Activated CD4-positive, alpha-beta T cell treated with anti-CD3 and anti-CD28 coated beads, Interleukin-2, amount 10 ng/mL, durations not matched to agents 7 days and 5 days (primary cell): ENCODE measurements around the gene DAPP1. TPM values are rescaled to one million over a fixed set of nuclear protein-coding genes. Genes with fewer than 3 reads are reported as not detected.

Source experiments
- CTCF ChIA-PET: fragments of 350-600 bp; sonication (Branson Sonifier 250); formaldehyde crosslinking; loops from one replicate; lab custom pipeline; 2021; ENCODE audit warnings: antibody characterized with exemption; lab: Charles Lee
- POLR2A ChIA-PET: fragments of 350-600 bp; sonication (Branson Sonifier 250); formaldehyde crosslinking; loops from one replicate; lab custom pipeline; 2021; ENCODE audit warnings: antibody characterized with exemption; lab: Charles Lee
- DNase-seq: peaks from one replicate; pipeline ENCODE4 v3.0.0-alpha.2; 2020
- H3K27ac Mint-ChIP-seq: one replicate; pipeline ENCODE4 v1.8.0; 2021; ENCODE audit warnings: mild to moderate bottlenecking, moderate library complexity, mixed read lengths
- H3K27me3 Mint-ChIP-seq: one replicate; pipeline ENCODE4 v1.8.0; 2021; ENCODE audit warnings: mixed read lengths
- H3K36me3 Mint-ChIP-seq: one replicate; pipeline ENCODE4 v1.8.0; 2021; ENCODE audit warnings: low read depth, mixed read lengths
- H3K4me1 Mint-ChIP-seq: one replicate; pipeline ENCODE4 v1.8.0; 2021; ENCODE audit warnings: mixed read lengths
- H3K4me3 Mint-ChIP-seq: one replicate; pipeline ENCODE4 v1.8.0; 2021; ENCODE audit warnings: mild to moderate bottlenecking, moderate library complexity, mixed read lengths
- H3K9me3 Mint-ChIP-seq: one replicate; pipeline ENCODE4 v1.8.0; 2021; ENCODE audit warnings: mixed read lengths
- total RNA-seq, 2 experiments: library from RNA; stranded (reverse); gene quantifications; one replicate each; pipeline ENCODE4 v1.2.3, GENCODE V29; 2021

DAPP1 gene
- total RNA-seq, 2 experiments from 2014 or later, result 39.5 TPM

DNA sequence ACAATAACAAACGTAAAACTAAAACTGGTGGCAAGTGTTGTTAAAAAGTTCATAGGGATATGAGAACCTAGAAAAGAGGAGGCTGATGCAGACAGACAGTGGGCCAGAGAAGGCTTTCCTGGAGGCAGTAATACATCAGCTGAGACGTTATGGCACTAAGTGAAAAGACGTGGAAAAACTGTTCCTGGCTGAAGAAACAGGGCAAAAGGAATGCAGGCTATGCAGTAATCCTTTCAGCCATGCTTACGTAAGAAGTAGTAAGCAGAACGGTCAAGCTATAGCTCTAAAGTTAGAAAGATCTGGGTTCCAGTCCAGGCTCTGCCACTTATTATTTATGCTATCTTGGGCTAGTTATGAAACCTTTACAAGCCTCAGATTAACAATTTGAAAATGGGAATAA is 71.2 kb downstream of the DAPP1 start:
- POLR2A ChIA-PET, result no interaction called here

DNA sequence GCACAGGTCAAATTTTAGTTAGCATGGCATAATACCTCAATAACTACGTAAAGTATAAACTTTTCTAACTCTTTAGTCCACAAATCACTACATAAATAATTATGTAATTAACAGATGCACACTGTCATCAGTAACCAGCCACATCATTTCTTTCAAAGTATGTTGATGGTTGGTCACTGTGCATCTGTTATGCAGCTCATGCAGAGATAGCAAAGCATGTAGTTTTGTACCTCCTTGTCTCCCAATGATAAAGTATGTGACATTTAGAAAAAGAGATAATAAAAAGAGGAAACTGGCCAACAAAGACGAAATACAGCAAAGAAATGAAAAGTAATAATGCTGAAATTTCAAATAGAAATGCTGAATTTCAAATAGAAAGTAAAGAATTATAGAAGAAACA is 74.7 kb downstream of the DAPP1 start:
- H3K27ac Mint-ChIP-seq, result no peak overlapping the region
- CTCF ChIA-PET, result no interaction called here
- DNase-seq, result no peak
- H3K9me3 Mint-ChIP-seq, result no peaks in the 10 kb centered on the region
- H3K27me3 Mint-ChIP-seq, result no peaks in the 10 kb centered on the region
- peaks cover 9% of the 10 kb centered on the region for H3K36me3 Mint-ChIP-seq
- peaks cover 48% of the 10 kb centered on the region for H3K4me1 Mint-ChIP-seq
- POLR2A ChIA-PET, result no interaction called here
- H3K4me3 Mint-ChIP-seq, result no peak overlapping the region

More for the DNA sequence above, 71.2 kb downstream of the DAPP1 start:
- no peak overlapping the region for H3K27ac Mint-ChIP-seq
- H3K27me3 Mint-ChIP-seq, result no peaks in the 10 kb centered on the region
- H3K36me3 Mint-ChIP-seq, result peaks cover 18% of the 10 kb centered on the region
- H3K4me3 Mint-ChIP-seq, result no peak overlapping the region
- H3K4me1 Mint-ChIP-seq, result peaks cover 26% of the 10 kb centered on the region
- H3K9me3 Mint-ChIP-seq, result no peaks in the 10 kb centered on the region
- no peak for DNase-seq
- CTCF ChIA-PET, result no interaction called here

DNA sequence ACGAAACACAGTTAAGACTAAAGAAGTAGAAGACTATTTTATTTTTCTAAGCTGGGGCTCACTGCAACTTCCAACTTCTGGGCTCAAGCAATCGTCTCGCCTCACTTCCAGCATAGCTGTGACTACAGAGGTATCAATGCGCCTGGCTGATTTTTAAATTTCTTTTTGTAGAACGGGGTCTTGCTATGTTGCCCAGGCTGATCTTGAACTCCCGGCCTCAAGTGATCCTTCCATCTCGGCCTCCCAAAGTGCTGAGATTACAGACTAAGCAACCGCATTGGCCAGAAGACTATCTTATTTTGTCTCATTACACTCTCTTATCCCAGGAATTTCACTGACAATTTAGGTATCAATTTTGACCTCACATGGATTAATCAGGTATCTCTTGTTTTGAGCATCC is 76.4 kb downstream of the DAPP1 start:
- POLR2A ChIA-PET, result no interaction called here
- H3K9me3 Mint-ChIP-seq, result no peaks in the 10 kb centered on the region
- CTCF ChIA-PET, result no interaction called here
- H3K27me3 Mint-ChIP-seq, result no peaks in the 10 kb centered on the region
- H3K4me1 Mint-ChIP-seq, result peaks cover 47% of the 10 kb centered on the region
- DNase-seq, result no peak
- peak overlapping the region; percentile 97 for H3K4me3 Mint-ChIP-seq
- peak overlapping the region; percentile 96 for H3K27ac Mint-ChIP-seq
- H3K36me3 Mint-ChIP-seq, result peaks cover 9% of the 10 kb centered on the region

DNA sequence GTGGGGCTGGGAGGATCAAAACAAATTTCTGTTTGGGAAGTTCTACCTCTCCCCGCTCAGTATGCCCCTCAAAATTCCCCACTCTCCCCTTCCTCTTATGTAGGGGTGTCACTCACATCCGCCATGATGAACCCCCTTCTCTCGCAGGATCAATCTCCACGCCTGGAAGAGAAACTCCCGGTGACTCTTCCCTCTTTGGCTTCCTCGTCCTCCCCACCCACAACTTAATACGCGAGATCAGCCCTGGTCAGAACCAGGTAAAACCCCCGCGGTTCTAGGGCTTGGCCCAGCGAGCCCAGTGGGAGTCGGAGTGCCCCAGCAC is 77.2 kb downstream of the DAPP1 start:
- Mint-ChIP-seq H3K36me3 (peaks cover 9% of the 10 kb centered on the region), H3K27ac (peak overlapping the region; percentile 96), H3K4me3 (peak overlapping the region; percentile 97), H3K9me3 (no peaks in the 10 kb centered on the region), H3K4me1 (peaks cover 45% of the 10 kb centered on the region), H3K27me3 (no peaks in the 10 kb centered on the region)
- ChIA-PET CTCF (interaction anchor here (0.9 to 1.3 kb wide), 3 partner anchors 9 to 82 kb away, joined by 4 to 8 read pairs (median 6); no protein-coding TSS in a partner anchor), POLR2A (interaction anchor here (1.4 kb wide), 1 partner anchor 54 kb away, joined by 12 read pairs; the partner anchor contains the start of gene DNAJB14)
- no peak for DNase-seq

DNA sequence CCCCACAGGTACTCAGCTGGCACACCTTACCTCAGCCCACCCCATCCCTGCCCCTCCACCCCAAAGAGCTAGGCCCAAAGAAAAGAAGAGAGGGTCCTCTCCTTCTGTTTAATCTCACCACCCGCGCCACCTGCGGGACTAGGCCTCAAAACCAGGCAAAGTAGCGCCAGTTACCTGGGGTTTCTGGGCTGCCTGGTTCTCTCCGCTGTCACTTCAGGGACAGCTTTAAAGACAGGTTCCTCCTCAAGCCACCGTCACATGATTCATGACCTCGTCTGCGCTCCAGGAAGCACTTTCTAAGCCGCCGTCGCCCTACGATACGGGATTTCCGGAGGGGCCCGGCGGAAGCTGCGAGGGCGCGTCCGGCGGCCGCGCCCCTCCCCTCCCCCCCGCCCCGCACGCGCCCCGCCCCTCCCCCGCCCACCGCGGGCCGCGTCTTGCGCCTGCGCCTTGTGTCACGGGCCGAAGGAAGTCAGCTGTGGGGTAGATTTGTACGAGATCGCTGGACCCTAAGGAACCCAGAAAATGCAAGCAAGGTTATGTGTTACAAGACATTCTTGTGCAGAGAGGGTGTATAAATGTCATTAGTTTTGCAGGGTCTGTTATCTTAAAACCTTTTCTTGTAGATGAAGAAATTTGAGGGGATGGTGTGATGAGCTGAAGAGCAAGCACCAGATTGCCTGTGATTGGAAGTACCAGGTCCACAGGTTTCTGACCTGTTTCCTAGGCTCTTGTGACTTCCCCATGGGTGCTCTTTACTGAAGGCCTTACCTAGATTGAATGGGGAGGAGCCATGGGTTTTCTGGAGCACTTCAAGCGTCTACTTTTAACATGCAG is 77.8 kb downstream of the DAPP1 start, which contains the start of gene LAMTOR3:
LAMTOR3 (minus strand) TSS at position 267 of the 837 bp plus-strand sequence. CDS start 464 bp downstream, outside the sequence.
- ChIA-PET POLR2A (interaction anchor here (1.4 kb wide), 1 partner anchor 53 kb away, joined by 12 read pairs; the partner anchor contains the start of gene DNAJB14), CTCF (interaction anchor here (0.6 to 1.3 kb wide), 8 partner anchors 10 to 1635 kb away, joined by 3 to 8 read pairs (median 4); partner anchors contain the start of gene TRMT10A)
- H3K4me3 Mint-ChIP-seq, result peak within 1 kb of the TSS; percentile 97
- peak; percentile 93 for DNase-seq
- no peaks in the 10 kb centered on the region for H3K9me3 Mint-ChIP-seq
- H3K36me3 Mint-ChIP-seq, result peaks cover 10% of the 10 kb centered on the region
- no peaks in the 10 kb centered on the region for H3K27me3 Mint-ChIP-seq
- H3K4me1 Mint-ChIP-seq, result peaks cover 42% of the 10 kb centered on the region
- peak within 1 kb of the TSS; percentile 96 for H3K27ac Mint-ChIP-seq

DNA sequence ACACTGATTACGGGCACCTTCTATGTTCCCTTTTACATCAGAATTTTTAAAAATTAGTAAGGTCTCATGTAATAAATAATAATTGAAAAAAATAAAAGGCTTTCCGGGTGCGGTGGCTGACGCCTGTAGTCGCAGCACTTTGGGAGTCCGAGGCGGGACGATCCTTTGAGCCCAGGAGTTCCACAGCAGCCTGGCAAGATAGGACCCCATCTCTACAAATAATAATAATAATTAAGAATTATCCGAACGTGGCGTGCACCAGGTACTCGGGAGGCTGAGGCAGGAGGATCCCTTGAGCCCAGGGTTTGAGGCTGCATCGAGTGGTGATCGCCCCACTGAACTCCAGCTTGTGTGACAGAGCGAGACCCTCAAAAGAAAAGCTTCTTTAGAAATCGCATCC is 78.4 kb downstream of the DAPP1 start:
- Mint-ChIP-seq H3K4me3 (peak overlapping the region; percentile 97), H3K27ac (peak overlapping the region; percentile 93), H3K36me3 (peaks cover 12% of the 10 kb centered on the region), H3K27me3 (no peaks in the 10 kb centered on the region), H3K9me3 (no peaks in the 10 kb centered on the region), H3K4me1 (peaks cover 40% of the 10 kb centered on the region)
- DNase-seq, result no peak
- POLR2A ChIA-PET, result interaction anchor here (1.4 kb wide), 1 partner anchor 52 kb away, joined by 12 read pairs; the partner anchor contains the start of gene DNAJB14
- CTCF ChIA-PET, result interaction anchor here (0.9 to 1.3 kb wide), 7 partner anchors 10 to 331 kb away, joined by 3 to 8 read pairs (median 4); partner anchors contain the start of gene TRMT10A

DNA sequence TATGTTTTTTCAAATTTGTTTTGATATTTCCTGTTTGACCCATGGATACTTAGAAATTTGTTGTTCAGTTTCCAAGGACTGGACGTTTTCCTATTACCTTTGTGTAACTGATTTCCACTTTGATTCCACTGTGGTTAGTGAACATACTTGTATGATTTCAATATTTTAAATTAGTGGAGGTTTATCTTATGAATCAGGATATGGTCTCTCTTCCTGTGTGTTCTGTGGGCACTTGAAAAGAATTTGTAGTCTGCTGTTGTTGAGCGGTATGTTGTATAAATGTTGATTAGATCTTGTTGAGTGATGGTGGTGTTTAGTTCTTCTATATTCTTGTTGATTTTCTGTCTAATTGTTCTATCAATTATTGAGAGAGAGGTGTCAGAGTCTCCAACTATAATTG is 98.8 kb downstream of the DAPP1 start:
- DNase-seq, result no peak
- CTCF ChIA-PET, result no interaction called here

DNA sequence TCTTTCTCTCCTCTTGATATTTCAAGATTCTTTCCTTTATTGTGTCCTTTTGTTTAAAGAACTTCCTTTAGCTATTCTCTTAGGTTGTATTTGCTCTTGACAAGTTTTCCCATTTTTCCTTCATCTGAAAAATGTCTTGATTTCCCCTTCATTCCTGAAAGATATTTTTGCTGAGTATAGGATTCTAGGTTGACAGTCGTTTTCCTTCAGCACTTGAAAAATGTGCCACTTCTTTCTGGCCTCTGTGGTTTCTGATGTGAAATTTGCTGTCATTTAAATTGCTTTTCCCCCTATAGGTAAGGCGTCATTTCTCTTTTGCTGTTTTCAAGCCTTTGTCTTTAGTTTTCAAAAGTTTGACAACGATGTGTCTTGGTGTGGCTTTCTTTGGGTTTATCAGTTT is 100.9 kb downstream of the DAPP1 start:
- Mint-ChIP-seq H3K36me3 (peaks cover 65% of the 10 kb centered on the region), H3K4me1 (peaks cover 17% of the 10 kb centered on the region), H3K4me3 (no peak overlapping the region), H3K27me3 (no peaks in the 10 kb centered on the region), H3K27ac (no peak overlapping the region), H3K9me3 (peaks cover 7% of the 10 kb centered on the region)
- ChIA-PET CTCF (no interaction called here), POLR2A (no interaction called here)
- no peak for DNase-seq

More for the DNA sequence above, 98.8 kb downstream of the DAPP1 start:
- peaks cover 9% of the 10 kb centered on the region for H3K4me1 Mint-ChIP-seq
- H3K9me3 Mint-ChIP-seq, result peaks cover 7% of the 10 kb centered on the region
- H3K27ac Mint-ChIP-seq, result no peak overlapping the region
- POLR2A ChIA-PET, result no interaction called here
- peaks cover 65% of the 10 kb centered on the region for H3K36me3 Mint-ChIP-seq
- H3K27me3 Mint-ChIP-seq, result no peaks in the 10 kb centered on the region
- H3K4me3 Mint-ChIP-seq, result no peak overlapping the region

DNA sequence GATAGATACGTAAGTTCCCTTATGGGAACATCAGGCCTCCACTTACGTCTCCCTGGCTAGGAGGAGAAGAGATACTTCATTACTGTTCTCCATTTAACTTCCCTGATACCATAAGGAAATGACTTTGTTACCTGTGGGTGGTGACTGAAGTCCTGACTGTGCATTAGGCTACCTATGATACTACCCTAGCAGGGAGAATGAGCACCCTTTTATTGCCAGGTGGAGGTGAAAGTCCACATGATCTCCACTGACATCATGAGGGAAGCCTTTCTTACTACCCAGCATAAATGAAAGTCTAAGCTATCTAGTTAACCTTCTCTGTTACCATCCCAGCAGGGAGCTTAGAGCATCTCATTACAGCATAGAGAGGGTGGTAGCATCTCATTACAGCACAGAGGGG is 102.0 kb downstream of the DAPP1 start:
- ChIA-PET CTCF (no interaction called here), POLR2A (no interaction called here)
- H3K4me3 Mint-ChIP-seq, result no peak overlapping the region
- H3K9me3 Mint-ChIP-seq, result peaks cover 7% of the 10 kb centered on the region
- DNase-seq, result no peak
- no peaks in the 10 kb centered on the region for H3K27me3 Mint-ChIP-seq
- H3K36me3 Mint-ChIP-seq, result peaks cover 63% of the 10 kb centered on the region
- H3K4me1 Mint-ChIP-seq, result peaks cover 17% of the 10 kb centered on the region
- peak overlapping the region; percentile 50 for H3K27ac Mint-ChIP-seq

Other genes starting within 250 kb of the DAPP1 start
- not detected for gene MTTP, start 242.0 kb upstream of the DAPP1 start, total RNA-seq
- not detected for gene C4orf54, start 159.0 kb upstream of the DAPP1 start, total RNA-seq
- gene LAMTOR3, start 77.6 kb downstream of the DAPP1 start, total RNA-seq, result 10 to 100 TPM; 28.9 to 33.1 TPM
- 10 to 100 TPM; 47.1 to 53.1 TPM for gene DNAJB14, start 129.8 kb downstream of the DAPP1 start, total RNA-seq
- 100 to 1,000 TPM; 426 to 554 TPM for gene H2AZ1, start 133.4 kb downstream of the DAPP1 start, total RNA-seq